Caco-2 (cell line): ENCODE results near the gene LRRC56. TPM values are rescaled to one million over a fixed set of nuclear protein-coding genes. Genes with fewer than 3 reads are reported as not detected.

Experiments
- BruUV-seq: library from RNA; stranded (reverse); fragments of 400-500 nt; replicated peaks from 2 replicates; lab custom pipeline; 2021; lab: Mats Ljungman, UMichigan
- CTCF ChIA-PET: fragments of 300-600 bp; sonication (Branson Sonifier 250); formaldehyde crosslinking; loops from one replicate; lab custom pipeline; 2022; ENCODE audit warnings: antibody characterized with exemption; lab: Charles Lee
- POLR2A ChIA-PET: fragments of 300-600 bp; sonication (Branson Sonifier 250); formaldehyde crosslinking; loops from one replicate; lab custom pipeline; 2022; ENCODE audit warnings: antibody characterized with exemption; lab: Charles Lee
- DNase-seq, 2 experiments: peaks; one replicate each; pipeline versions ENCODE4 v3.0.0 to v3.0.0-alpha.2; 2020 to 2022
- H3K27me3 ChIP-seq: replicated peaks from 2 replicates; pipeline ENCODE4 v1.6.0; 2011; ENCODE audit warnings: low read length; ENCODE audit not compliant: control insufficient read depth, insufficient read depth
- H3K36me3 ChIP-seq: 2 replicates; pipeline ENCODE4 v1.5.1; 2011; ENCODE audit warnings: low read length; ENCODE audit not compliant: control insufficient read depth, insufficient read depth
- H3K4me1 ChIP-seq: fragments of 250-450 bp; sonication (Bioruptor Pico); 2 replicates; pipeline ENCODE4 v1.5.1; 2020; ENCODE audit warnings: mild to moderate bottlenecking
- H3K4me3 ChIP-seq: 2 replicates; pipeline ENCODE4 v1.5.1; 2011; ENCODE audit warnings: low read depth, mild to moderate bottlenecking, control low read depth, low read length
- H3K9me3 ChIP-seq: fragments of 250-450 bp; sonication (Bioruptor Pico); 2 replicates; pipeline ENCODE4 v1.5.1; 2020; ENCODE audit warnings: mild to moderate bottlenecking, moderate library complexity
- H3K27ac Mint-ChIP-seq: one replicate; pipeline ENCODE4 v1.8.0; 2022; ENCODE audit warnings: mixed read lengths; ENCODE audit not compliant: unreplicated experiment
- H3K27me3 Mint-ChIP-seq: one replicate; pipeline ENCODE4 v1.8.0; 2022; ENCODE audit warnings: mixed read lengths; ENCODE audit not compliant: insufficient read depth, unreplicated experiment
- H3K36me3 Mint-ChIP-seq: one replicate; pipeline ENCODE4 v1.8.0; 2022; ENCODE audit warnings: mild to moderate bottlenecking, mixed read lengths; ENCODE audit not compliant: insufficient read depth, unreplicated experiment
- H3K4me1 Mint-ChIP-seq: one replicate; pipeline ENCODE4 v1.8.0; 2022; ENCODE audit warnings: low read depth, mixed read lengths; ENCODE audit not compliant: unreplicated experiment
- H3K4me3 Mint-ChIP-seq: one replicate; pipeline ENCODE4 v1.8.0; 2022; ENCODE audit warnings: mild to moderate bottlenecking, moderate library complexity, mixed read lengths; ENCODE audit not compliant: unreplicated experiment
- H3K9me3 Mint-ChIP-seq: one replicate; pipeline ENCODE4 v1.8.0; 2022; ENCODE audit warnings: mixed read lengths; ENCODE audit not compliant: unreplicated experiment
- intact Hi-C: fragments of 100-400 bp; cut with micrococcal nuclease; formaldehyde crosslinking; loops from one replicate; pipeline ENCODE4 v1.10.0; 2022; ENCODE audit not compliant: unreplicated experiment
- total RNA-seq: library from RNA; stranded (reverse); gene quantifications from 2 replicates; pipeline ENCODE4 v1.2.3, GENCODE V29; 2022
- TF ChIP-seq, protein P1 (sequence below), 2 experiments: fragments of 200-600 bp in 1 of 2; IDR thresholded peaks; 1 replicate in 1 of 2; 2 replicates in 1 of 2; pipeline versions ENCODE4 v1.5.1 to v1.8.0; 2011 to 2022; ENCODE audit warnings: antibody characterized with exemption in 1 of 2, control low read depth in 1 of 2, inconsistent platforms in 1 of 2, low read depth in 1 of 2, low read length in 1 of 2, mild to moderate bottlenecking in 1 of 2, moderate library complexity in 1 of 2; ENCODE audit not compliant: insufficient read depth in 1 of 2, severe bottlenecking in 1 of 2, unreplicated experiment in 1 of 2

The LRRC56 gene
- total RNA-seq, 1 experiment from 2014 or later: 4.4 TPM

DNA sequence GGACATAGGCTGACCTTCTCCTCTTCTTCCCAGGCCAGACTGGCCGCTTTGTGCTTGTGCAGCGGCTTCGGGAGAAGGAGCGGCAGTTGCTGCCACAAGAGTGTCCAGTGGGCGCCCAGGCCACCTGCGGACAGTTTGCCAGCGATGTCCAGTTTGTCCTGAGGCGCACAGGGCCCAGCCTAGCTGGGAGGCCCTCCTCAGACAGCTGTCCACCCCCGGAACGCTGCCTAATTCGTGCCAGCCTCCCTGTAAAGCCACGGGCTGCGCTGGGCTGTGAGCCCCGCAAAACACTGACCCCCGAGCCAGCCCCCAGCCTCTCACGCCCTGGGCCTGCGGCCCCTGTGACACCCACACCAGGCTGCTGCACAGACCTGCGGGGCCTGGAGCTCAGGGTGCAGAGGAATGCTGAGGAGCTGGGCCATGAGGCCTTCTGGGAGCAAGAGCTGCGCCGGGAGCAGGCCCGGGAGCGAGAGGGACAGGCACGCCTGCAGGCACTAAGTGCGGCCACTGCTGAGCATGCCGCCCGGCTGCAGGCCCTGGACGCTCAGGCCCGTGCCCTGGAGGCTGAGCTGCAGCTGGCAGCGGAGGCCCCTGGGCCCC, 24.8 kb downstream of the LRRC56 start:
- DNase-seq: peak in 1 of 2 experiments; percentile 34
- H3K4me1 ChIP-seq: peaks cover 50% of the 10 kb centered on the region
- intact Hi-C loops: loop anchor here (10.0 kb wide), 1 partner anchor 133 kb away; the partner anchor contains the start of genes DEAF1 and TMEM80
- H3K9me3 Mint-ChIP-seq: no peaks in the 10 kb centered on the region
- H3K27ac Mint-ChIP-seq: no peak overlapping the region
- H3K4me3 ChIP-seq: peak overlapping the region; percentile 51
- BruUV-seq: TSS peak; percentile 21
- H3K36me3 Mint-ChIP-seq: peaks cover 66% of the 10 kb centered on the region
- TF ChIP-seq, protein P1, sequence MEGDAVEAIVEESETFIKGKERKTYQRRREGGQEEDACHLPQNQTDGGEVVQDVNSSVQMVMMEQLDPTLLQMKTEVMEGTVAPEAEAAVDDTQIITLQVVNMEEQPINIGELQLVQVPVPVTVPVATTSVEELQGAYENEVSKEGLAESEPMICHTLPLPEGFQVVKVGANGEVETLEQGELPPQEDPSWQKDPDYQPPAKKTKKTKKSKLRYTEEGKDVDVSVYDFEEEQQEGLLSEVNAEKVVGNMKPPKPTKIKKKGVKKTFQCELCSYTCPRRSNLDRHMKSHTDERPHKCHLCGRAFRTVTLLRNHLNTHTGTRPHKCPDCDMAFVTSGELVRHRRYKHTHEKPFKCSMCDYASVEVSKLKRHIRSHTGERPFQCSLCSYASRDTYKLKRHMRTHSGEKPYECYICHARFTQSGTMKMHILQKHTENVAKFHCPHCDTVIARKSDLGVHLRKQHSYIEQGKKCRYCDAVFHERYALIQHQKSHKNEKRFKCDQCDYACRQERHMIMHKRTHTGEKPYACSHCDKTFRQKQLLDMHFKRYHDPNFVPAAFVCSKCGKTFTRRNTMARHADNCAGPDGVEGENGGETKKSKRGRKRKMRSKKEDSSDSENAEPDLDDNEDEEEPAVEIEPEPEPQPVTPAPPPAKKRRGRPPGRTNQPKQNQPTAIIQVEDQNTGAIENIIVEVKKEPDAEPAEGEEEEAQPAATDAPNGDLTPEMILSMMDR (IDR thresholded peaks at IDR 0.05; ENCODE audit: insufficient read depth in 1 of 2, low read depth in 1 of 2, low read length in 1 of 2, severe bottlenecking in 1 of 2, unreplicated experiment in 1 of 2): no peak
- peaks cover 8% of the 10 kb centered on the region for H3K36me3 ChIP-seq
- H3K9me3 ChIP-seq: no peaks in the 10 kb centered on the region
- peaks cover 14% of the 10 kb centered on the region for H3K4me1 Mint-ChIP-seq
- peak overlapping the region; percentile 90 for H3K4me3 Mint-ChIP-seq
- ChIA-PET CTCF (no interaction called here), POLR2A (interaction anchor here (0.6 to 1.2 kb wide), 4 partner anchors 14 to 257 kb away, joined by 3 to 12 read pairs (median 6); partner anchors contain the start of genes PHRF1 and TMEM80)
- H3K27me3 ChIP-seq: no peaks in the 10 kb centered on the region
- no peaks in the 10 kb centered on the region for H3K27me3 Mint-ChIP-seq

DNA sequence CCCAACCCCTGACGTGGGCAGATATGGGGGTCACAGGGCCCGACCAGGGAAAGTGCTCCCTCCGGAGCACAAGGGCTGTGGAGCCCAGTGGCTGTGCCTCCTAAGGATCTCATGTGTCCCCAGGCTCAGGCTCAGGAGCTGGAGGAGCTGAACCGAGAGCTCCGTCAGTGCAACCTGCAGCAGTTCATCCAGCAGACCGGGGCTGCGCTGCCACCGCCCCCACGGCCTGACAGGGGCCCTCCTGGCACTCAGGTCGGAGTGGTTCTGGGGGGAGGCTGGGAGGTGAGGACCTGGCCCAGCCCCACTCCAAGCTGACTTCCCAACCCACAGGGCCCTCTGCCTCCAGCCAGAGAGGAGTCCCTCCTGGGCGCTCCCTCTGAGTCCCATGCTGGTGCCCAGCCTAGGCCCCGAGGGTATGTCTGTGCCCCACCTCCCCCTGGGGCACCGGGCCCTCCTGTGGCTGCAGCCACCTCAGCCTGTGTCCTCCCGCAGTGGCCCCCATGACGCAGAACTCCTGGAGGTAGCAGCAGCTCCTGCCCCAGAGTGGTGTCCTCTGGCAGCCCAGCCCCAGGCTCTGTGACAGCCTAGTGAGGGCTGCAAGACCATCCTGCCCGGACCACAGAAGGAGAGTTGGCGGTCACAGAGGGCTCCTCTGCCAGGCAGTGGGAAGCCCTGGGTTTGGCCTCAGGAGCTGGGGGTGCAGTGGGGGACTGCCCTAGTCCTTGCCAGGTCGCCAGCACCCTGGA, 25.9 kb downstream of the LRRC56 start:
- Mint-ChIP-seq H3K4me3 (no peak overlapping the region), H3K27me3 (no peaks in the 10 kb centered on the region), H3K36me3 (peaks cover 76% of the 10 kb centered on the region), H3K27ac (peak overlapping the region; percentile 57), H3K4me1 (peaks cover 14% of the 10 kb centered on the region), H3K9me3 (no peaks in the 10 kb centered on the region)
- TF ChIP-seq, protein P1 (IDR thresholded peaks at IDR 0.05; ENCODE audit: insufficient read depth in 1 of 2, low read depth in 1 of 2, low read length in 1 of 2, severe bottlenecking in 1 of 2, unreplicated experiment in 1 of 2): no peak
- no TSS peak for BruUV-seq
- peak in 1 of 2 experiments; percentile 36 for DNase-seq
- no peak overlapping the region for H3K4me3 ChIP-seq
- no peaks in the 10 kb centered on the region for H3K9me3 ChIP-seq
- ChIA-PET POLR2A (interaction anchor here (3.1 kb wide), 1 partner anchor 13 kb away, joined by 17 read pairs; the partner anchor contains the start of gene PHRF1), CTCF (no interaction called here)
- H3K36me3 ChIP-seq: peaks cover 9% of the 10 kb centered on the region
- H3K27me3 ChIP-seq: no peaks in the 10 kb centered on the region
- intact Hi-C loops: loop anchor here (10.0 kb wide), 1 partner anchor 132 kb away; the partner anchor contains the start of genes DEAF1 and TMEM80
- peaks cover 56% of the 10 kb centered on the region for H3K4me1 ChIP-seq

DNA sequence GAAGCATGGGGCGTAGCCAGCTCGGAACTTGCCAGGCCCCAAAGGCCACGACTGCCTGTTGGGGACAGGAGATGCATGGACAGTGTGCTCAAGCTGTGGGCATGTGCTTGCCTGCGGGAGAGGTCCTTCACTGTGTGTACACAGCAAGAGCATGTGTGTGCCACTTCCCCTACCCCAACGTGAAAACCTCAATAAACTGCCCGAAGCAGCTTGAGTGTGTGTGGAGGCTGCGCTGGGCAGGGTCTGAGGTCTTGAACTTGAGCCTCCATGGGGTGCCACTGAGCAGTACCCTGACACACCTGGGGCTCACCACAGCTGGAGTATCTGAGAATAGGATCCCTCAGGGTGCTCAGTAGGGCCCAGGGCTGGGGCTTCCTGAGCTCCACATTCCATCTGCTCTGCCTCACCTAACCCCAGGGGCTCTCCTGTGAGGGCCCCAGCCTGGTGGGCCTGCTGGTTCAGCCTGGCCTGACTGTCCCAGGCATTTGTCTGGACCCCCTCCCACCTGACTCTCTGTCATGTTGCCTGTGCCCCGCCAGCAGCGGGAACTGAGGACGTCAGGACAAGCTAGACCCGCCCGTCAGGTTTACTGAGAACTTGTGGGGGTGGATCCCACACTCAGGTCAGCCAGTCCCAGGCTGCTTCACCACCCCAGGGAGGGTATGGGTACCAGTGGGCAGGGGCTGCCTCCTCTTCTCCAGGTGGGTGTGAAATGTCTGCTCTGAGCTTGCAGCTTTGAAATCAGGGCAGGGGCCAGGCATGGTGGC, 26.7 kb downstream of the LRRC56 start:
- intact Hi-C loops: loop anchor here (10.0 kb wide), 1 partner anchor 131 kb away; the partner anchor contains the start of genes DEAF1 and TMEM80
- H3K36me3 Mint-ChIP-seq: peaks cover 71% of the 10 kb centered on the region

More for the DNA sequence above, 26.7 kb downstream of the LRRC56 start:
- DNase-seq: peak; percentile 64 to 65
- peaks cover 12% of the 10 kb centered on the region for H3K4me1 Mint-ChIP-seq
- TF ChIP-seq, protein P1 (IDR thresholded peaks at IDR 0.05; ENCODE audit: insufficient read depth in 1 of 2, low read depth in 1 of 2, low read length in 1 of 2, severe bottlenecking in 1 of 2, unreplicated experiment in 1 of 2): no peak
- BruUV-seq: no TSS peak
- Histone ChIP-seq H3K9me3 (no peaks in the 10 kb centered on the region), H3K27me3 (no peaks in the 10 kb centered on the region), H3K36me3 (peaks cover 9% of the 10 kb centered on the region), H3K4me3 (no peak overlapping the region), H3K4me1 (peaks cover 55% of the 10 kb centered on the region)
- ChIA-PET CTCF (no interaction called here), POLR2A (interaction anchor here (0.6 to 3.1 kb wide), 2 partner anchors 12 to 106 kb away, joined by 7 to 17 read pairs; partner anchors contain the start of gene PHRF1)
- H3K27me3 Mint-ChIP-seq: no peaks in the 10 kb centered on the region
- no peak overlapping the region for H3K4me3 Mint-ChIP-seq
- H3K9me3 Mint-ChIP-seq: no peaks in the 10 kb centered on the region
- H3K27ac Mint-ChIP-seq: peak overlapping the region; percentile 57
